GM21717 (cell line): ENCODE measurements around the gene GDF2.

Experiments
- ATAC-seq: cut with Tn5 transposase; IDR thresholded peaks from one replicate; pipeline ENCODE4 v1.9.1; 2021; ENCODE audit warnings: mild to moderate bottlenecking, moderate library complexity; ENCODE audit not compliant: unreplicated experiment

The GDF2 gene

DNA sequence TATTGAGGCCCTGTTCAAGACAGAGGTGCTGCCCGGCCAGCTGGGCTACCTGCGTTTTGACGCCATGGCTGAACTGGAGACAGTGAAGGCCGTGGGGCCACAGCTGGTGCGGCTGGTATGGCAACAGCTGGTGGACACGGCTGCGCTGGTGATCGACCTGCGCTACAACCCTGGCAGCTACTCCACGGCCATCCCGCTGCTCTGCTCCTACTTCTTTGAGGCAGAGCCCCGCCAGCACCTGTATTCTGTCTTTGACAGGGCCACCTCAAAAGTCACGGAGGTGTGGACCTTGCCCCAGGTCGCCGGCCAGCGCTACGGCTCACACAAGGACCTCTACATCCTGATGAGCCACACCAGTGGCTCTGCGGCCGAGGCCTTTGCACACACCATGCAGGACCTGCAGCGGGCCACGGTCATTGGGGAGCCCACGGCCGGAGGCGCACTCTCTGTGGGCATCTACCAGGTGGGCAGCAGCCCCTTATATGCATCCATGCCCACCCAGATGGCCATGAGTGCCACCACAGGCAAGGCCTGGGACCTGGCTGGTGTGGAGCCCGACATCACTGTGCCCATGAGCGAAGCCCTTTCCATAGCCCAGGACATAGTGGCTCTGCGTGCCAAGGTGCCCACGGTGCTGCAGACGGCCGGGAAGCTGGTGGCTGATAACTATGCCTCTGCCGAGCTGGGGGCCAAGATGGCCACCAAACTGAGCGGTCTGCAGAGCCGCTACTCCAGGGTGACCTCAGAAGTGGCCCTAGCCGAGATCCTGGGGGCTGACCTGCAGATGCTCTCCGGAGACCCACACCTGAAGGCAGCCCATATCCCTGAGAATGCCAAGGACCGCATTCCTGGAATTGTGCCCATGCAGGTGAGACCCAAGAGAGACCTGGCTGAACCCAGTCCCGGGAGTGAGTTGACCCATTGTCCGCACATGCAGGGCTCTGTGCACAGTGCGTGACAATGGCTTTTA lies 28.7 kb downstream of the GDF2 start:
- ATAC-seq = no peak

DNA sequence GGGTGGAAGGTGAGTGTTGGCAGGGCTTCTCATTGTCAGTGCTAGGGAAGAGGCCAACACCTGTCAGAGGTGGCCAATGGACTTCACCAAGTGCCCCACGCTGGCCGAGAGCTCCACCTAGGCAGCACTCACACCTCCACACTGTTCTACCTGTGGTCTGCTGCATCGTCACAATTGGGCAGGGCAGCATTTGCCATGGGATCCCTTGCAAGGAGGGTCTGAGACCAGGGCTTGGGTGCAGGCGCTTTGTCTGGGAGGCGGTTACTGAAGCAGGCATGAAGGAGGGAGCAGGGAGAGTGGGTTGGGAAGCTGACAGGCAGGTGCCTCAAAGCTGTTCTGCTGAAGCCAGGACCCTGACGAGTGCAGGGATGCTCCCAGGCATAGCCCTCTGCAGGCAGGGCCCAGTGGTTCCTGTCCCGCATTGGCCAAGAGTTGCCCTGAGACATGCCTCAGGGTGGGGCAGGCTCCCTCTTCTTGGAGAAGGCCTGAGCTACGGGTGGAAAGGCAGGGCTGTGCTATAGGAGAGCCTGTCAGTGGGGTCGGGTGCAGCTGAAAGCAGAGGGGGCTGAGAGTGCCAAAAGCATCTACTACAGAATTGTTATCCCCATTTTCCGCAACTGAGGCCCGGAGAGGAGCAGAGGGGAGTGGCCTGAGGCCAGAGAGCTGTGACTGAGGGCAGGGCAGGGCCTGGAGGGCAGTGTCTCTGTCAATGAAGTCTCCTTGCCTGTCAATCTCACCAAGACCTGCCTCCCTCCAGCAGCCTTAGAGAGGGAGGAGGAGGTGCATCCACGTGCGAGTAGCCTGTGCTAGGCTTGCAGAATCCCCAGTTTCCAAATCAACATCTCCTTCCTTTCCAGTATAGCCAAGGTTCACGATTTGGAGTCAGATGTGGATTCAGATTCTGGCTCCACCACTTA lies 29.9 kb downstream of the GDF2 start:
- ATAC-seq = no peak

DNA sequence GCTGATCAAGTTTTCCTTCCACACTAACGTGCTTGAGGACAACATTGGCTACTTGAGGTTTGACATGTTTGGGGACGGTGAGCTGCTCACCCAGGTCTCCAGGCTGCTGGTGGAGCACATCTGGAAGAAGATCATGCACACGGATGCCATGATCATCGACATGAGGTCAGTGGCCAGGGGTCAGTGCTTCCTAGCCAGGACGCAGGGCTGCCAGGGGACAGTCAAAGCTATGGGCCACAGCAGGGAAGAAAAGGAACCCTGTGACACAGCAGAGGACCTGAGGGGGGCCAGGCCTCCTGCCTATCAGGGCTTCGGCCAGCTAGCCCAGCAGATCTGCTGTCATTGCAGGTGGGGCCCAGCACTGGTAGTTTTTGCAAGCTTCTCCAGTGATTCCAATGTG lies 31.1 kb downstream of the GDF2 start:
- no peak for ATAC-seq

GRCh38 chr10:47354165-47354564 lies 31.9 kb downstream of the GDF2 start:
- no peak for ATAC-seq

DNA sequence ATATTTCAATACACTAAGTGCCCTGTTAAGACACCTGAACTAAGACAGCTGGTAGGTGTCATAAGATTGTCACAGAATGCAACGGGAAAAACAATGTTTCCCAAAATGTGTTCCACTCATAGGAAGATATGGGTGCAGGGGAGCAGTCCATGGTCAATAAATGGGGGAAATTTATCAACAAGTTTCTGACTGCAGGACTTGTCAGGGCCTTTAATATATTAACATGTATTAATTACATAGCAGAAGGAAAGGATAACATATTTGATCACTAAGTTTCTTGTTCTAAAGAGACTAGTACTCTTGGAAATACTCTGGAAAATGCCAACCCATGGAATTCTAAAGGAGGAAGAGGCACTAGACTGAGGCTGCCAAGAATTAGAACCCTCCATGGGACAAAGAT lies 32.6 kb downstream of the GDF2 start:
- no peak for ATAC-seq

GRCh38 chr10:47356708-47357107 lies 34.5 kb downstream of the GDF2 start:
- ATAC-seq = no peak

GRCh38 chr10:47357131-47357582 lies 34.9 kb downstream of the GDF2 start:
- ATAC-seq = no peak

- ATAC-seq = no peak
Measured at GRCh38 chr10:47357911-47358310, 35.7 kb downstream of the GDF2 start.

GRCh38 chr10:47358457-47358856 lies 36.2 kb downstream of the GDF2 start:
- ATAC-seq = no peak

DNA sequence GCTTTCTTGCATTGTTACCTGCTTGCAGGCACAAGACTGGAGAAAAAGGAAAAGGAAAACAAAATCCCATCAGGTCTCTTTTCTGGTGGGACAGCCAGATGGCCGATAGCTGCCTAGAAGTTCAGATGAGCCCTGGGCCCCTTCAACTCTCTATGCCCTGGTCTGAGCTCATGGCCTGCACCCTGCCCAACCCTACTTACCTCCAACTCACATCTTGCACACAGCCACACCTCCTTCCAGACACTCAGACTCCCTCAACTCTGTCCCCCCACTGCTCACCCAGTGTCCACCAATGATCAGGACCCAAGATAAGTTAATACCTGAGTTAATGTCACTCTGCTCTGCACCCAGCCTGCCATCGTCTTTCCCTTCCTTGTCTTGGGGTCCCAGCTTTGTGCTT lies 36.8 kb downstream of the GDF2 start:
- ATAC-seq = no peak

DNA sequence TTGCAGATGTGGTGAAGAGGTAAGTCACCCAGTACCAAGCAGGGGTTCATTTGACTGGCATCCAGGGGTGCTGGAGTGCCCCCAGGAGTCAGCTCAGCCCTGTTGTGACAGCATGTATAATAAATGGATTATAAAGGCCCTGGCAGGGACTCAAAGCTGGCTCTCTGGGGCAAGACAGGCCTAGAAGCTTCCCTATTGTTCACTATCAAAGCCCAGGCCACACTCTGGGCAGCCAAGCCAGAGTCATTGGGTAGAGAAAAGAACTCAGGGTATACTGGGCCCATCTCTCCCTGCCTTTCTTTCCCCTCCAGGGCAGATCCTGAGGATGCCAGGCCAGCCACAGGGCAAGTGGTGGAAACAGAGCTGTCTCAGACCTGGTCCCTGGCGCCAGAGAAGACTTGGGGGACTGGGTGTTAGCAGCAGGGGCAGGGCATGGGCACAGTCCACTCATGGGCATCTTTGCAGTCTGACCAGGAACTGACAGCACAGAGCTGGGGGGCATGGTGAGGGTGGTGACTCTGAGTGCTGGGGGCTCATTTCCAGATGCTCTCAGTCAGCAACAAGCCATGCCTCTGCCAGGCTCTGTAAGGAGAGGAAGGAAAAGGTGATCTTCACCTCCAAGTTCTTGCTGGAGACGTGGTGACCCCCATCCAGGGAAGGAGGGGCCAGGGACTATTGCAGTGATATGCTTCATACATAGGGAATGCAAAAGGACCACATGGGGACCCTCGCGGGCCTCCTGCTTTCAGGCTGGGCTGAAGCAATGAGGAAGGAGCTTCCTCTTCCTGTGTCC lies 37.6 kb downstream of the GDF2 start:
- no peak for ATAC-seq

DNA sequence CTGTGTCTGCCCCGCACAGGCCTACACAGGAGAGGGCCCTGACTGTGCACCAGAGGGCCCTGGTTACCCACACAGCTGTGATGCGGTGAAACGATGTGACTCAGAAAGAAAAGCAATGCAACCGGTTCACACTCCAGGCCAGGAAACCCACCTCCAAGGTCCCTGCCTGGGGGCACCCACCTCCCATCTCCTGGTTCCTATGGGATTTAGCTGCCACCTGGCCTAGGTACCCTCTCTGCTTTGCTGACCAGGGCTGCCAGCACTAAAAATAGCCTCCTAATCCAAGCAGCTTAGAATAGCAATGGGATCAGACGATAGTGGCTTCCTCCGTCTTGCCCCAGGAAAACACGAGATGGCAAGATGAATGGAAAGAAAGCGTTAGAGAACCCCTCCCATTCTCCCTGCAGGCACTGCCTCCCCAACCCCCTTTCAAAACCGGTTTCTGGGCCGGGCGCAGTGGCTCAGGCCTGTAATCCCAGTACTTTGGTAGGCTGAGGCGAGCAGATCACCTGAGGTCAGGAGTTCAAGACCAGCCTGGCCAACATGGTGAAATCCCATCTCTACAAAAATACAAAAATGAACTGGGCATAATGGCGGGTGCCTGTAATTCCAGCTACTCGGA lies 38.3 kb downstream of the GDF2 start:
- no peak for ATAC-seq

DNA sequence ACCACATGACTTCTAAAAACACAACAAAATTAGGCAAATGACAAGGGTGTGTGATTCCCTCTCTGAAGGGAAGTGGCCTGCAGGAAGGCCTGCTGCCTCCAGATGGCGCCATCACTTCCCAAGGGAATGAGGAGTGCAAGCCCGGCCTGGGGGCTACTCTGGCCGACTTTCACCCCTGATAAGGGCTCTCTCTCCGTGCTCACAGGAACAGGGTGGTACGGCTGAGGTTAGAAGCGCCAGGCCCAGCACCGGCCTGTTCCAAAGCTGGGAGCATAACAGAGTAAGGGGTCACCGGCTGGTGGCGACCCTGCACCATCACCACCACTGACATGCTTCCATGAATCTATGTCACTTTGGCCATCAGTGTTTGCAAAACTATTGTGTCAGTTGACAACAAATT lies 39.0 kb downstream of the GDF2 start:
- ATAC-seq = no peak

- no peak for ATAC-seq
Measured at GRCh38 chr10:47362199-47362598, 39.9 kb downstream of the GDF2 start.

GRCh38 chr10:47363781-47364180 lies 41.5 kb downstream of the GDF2 start:
- ATAC-seq = no peak

GRCh38 chr10:47364366-47364765 lies 42.1 kb downstream of the GDF2 start:
- no peak for ATAC-seq

DNA sequence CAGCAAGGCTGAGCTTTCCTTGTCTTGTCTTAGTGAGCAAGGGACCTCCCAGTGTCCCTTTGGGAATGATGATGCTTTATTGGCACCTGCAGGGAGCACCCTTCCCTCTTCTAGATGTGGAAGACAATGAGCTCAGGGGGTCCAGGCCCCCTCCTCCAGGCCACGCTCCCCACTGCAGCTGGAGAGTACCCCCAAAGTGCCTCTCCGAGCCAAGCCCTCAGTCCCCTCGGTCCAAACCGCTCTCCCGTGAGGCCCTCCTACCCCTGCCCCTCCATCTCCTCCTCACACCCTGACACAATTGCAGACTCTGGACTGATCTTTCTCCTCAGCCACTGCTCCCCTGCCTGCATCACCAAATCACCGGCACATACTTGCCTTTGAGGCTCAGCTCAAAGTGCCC lies 42.7 kb downstream of the GDF2 start:
- ATAC-seq = no peak

DNA sequence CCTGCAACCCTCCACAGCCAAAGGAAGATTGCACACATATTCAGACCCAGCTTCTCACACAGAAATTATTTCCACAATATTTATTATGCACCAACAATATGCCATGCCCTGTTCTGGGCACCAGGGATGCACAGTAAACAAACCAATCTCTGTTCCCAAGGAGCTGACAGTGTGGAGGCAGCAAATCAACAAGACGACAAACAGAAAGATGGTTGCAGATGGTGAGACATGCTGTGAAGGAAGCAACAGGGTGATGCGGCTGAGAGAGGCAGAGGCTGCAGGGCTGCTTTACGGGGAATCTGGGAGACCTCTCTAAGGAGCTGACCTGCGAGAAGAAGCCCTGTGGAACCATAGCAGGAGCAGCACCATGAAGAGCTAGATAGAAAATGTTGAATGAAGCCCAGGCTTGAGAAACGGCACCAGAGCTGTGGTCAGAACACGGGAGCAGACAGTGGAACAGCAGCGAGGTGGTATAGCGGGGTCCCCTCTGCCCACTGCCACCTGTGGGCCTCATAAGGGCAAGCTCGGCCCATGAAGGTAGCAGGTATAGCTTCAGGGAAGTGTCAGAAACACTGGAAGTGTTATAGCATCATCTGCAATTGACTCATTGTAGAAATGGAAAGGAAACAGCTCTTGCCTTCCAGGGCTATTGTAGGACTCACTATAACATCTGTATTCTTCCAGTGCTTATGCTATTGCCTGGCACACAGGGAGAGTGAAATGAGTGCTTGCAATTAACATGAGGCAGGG lies 43.4 kb downstream of the GDF2 start:
- ATAC-seq = no peak

GRCh38 chr10:47366181-47366631 lies 44.0 kb downstream of the GDF2 start:
- no peak for ATAC-seq
